HEK293 (cell line): ENCODE results near the gene INS.

Experiments used
- CTCF ChIA-PET: fragments of 350-600 bp; formaldehyde crosslinking; extraction: SDS; loops from one replicate; lab custom pipeline; 2021; ENCODE audit warnings: antibody characterized with exemption; lab: Yijun Ruan, JAX
- POLR2A ChIA-PET: fragments of 300-600 bp; formaldehyde crosslinking; extraction: SDS; loops from one replicate; lab custom pipeline; 2020; ENCODE audit warnings: antibody characterized with exemption, inconsistent platforms; lab: Yijun Ruan, JAX
- H3K27ac ChIP-seq: fragments of 200-500 bp; sonication (Bioruptor generic); 2 replicates; pipeline ENCODE4 v1.5.1; 2014; ENCODE audit warnings: low read depth, low read length, control low read depth, inconsistent platforms; ENCODE audit errors: extremely low read depth
- H3K36me3 ChIP-seq, 2 experiments: fragments of 200-500 bp in 1 of 2; sonication (Bioruptor generic) in 1 of 2; 1 replicate in 1 of 2; 2 replicates in 1 of 2; pipeline ENCODE4 v1.5.1; 2014 to 2017; ENCODE audit warnings: inconsistent platforms in 2 of 2, low read length in 2 of 2; ENCODE audit not compliant: control insufficient read depth in 2 of 2, insufficient read depth in 1 of 2
- H3K4me1 ChIP-seq: fragments of 200-500 bp; sonication (Bioruptor generic); 2 replicates; pipeline ENCODE4 v1.5.1; 2014; ENCODE audit warnings: mild to moderate bottlenecking, low read length, inconsistent platforms; ENCODE audit not compliant: control insufficient read depth, insufficient read depth
- H3K4me3 ChIP-seq: 2 replicates; pipeline ENCODE4 v1.5.1; 2011; ENCODE audit warnings: low read depth, mild to moderate bottlenecking, control low read depth, low read length, moderate library complexity
- H3K9me3 ChIP-seq: fragments of 200-500 bp; sonication (Bioruptor generic); 2 replicates; pipeline ENCODE4 v1.5.1; 2014; ENCODE audit warnings: low read depth, low read length, inconsistent platforms; ENCODE audit not compliant: control insufficient read depth, insufficient read depth
- GLIS2 ChIP-seq: fragments of 450-650 bp; formaldehyde crosslinking; IDR thresholded peaks from 2 replicates; pipeline ENCODE4 v1.5.1; 2016; ENCODE audit warnings: missing biosample characterization, missing genetic modification characterization
- KLF1 ChIP-seq: fragments of 450-650 bp; formaldehyde crosslinking; IDR thresholded peaks from 2 replicates; pipeline ENCODE4 v1.5.1; 2016; ENCODE audit warnings: missing biosample characterization, missing genetic modification characterization
- RBAK ChIP-seq: fragments of 450-650 bp; formaldehyde crosslinking; IDR thresholded peaks from 2 replicates; pipeline ENCODE4 v1.5.1; 2016; ENCODE audit warnings: missing biosample characterization, missing genetic modification characterization
- ZIC2 ChIP-seq: fragments of 450-650 bp; formaldehyde crosslinking; IDR thresholded peaks from 2 replicates; pipeline ENCODE4 v1.5.1; 2016; ENCODE audit warnings: missing biosample characterization, missing genetic modification characterization
- ZNF138 ChIP-seq: fragments of 450-650 bp; formaldehyde crosslinking; IDR thresholded peaks from 2 replicates; pipeline ENCODE4 v1.5.1; 2016; ENCODE audit warnings: missing biosample characterization, missing genetic modification characterization, borderline replicate concordance
- ZNF155 ChIP-seq: fragments of 450-650 bp; formaldehyde crosslinking; IDR thresholded peaks from 2 replicates; pipeline ENCODE4 v1.5.1; 2016; ENCODE audit warnings: missing biosample characterization, missing genetic modification characterization
- ZNF394 ChIP-seq: fragments of 450-650 bp; formaldehyde crosslinking; IDR thresholded peaks from 2 replicates; pipeline ENCODE4 v1.5.1; 2016; ENCODE audit warnings: missing biosample characterization, missing genetic modification characterization, mild to moderate bottlenecking, moderate library complexity, borderline replicate concordance
- ZNF529 ChIP-seq: fragments of 450-650 bp; formaldehyde crosslinking; IDR thresholded peaks from 2 replicates; pipeline ENCODE4 v1.5.1; 2017; ENCODE audit warnings: missing genetic modification characterization, missing biosample characterization; ENCODE audit not compliant: insufficient replicate concordance
- ZNF560 ChIP-seq: fragments of 450-650 bp; formaldehyde crosslinking; IDR thresholded peaks from 2 replicates; pipeline ENCODE4 v1.5.1; 2017; ENCODE audit warnings: missing biosample characterization, missing genetic modification characterization, borderline replicate concordance
- ZNF621 ChIP-seq: fragments of 450-650 bp; formaldehyde crosslinking; IDR thresholded peaks from 2 replicates; pipeline ENCODE4 v1.5.1; 2017; ENCODE audit warnings: missing biosample characterization, missing genetic modification characterization
- ZNF843 ChIP-seq: fragments of 450-650 bp; formaldehyde crosslinking; IDR thresholded peaks from 2 replicates; pipeline ENCODE4 v1.5.1; 2016; ENCODE audit warnings: missing biosample characterization, missing genetic modification characterization
- TF ChIP-seq, protein P1 (sequence below): fragments of 450-650 bp; formaldehyde crosslinking; conservative IDR thresholded peaks from 2 replicates; pipeline ENCODE4 v1.5.1; 2016; ENCODE audit warnings: low read depth, missing biosample characterization, missing genetic modification characterization
- TF ChIP-seq, protein P2 (sequence below): fragments of 450-650 bp; formaldehyde crosslinking; IDR thresholded peaks from 2 replicates; pipeline ENCODE4 v1.5.1; 2016; ENCODE audit warnings: missing biosample characterization, missing genetic modification characterization, low read depth
- TF ChIP-seq, protein P3 (sequence below): fragments of 450-650 bp; formaldehyde crosslinking; conservative IDR thresholded peaks from 2 replicates; pipeline ENCODE4 v1.5.1; 2016; ENCODE audit warnings: low read depth, missing biosample characterization, missing genetic modification characterization

The INS gene

GRCh38 chr11:2204361-2205213 lies 43.6 kb upstream of the INS start:
- no peaks in the 10 kb centered on the region for H3K36me3 ChIP-seq
- H3K27ac ChIP-seq: no peak overlapping the region
- POLR2A ChIA-PET: no interaction called here
- H3K4me1 ChIP-seq: no peaks in the 10 kb centered on the region
- no peak overlapping the region for H3K4me3 ChIP-seq
- TF ChIP-seq, protein P1, sequence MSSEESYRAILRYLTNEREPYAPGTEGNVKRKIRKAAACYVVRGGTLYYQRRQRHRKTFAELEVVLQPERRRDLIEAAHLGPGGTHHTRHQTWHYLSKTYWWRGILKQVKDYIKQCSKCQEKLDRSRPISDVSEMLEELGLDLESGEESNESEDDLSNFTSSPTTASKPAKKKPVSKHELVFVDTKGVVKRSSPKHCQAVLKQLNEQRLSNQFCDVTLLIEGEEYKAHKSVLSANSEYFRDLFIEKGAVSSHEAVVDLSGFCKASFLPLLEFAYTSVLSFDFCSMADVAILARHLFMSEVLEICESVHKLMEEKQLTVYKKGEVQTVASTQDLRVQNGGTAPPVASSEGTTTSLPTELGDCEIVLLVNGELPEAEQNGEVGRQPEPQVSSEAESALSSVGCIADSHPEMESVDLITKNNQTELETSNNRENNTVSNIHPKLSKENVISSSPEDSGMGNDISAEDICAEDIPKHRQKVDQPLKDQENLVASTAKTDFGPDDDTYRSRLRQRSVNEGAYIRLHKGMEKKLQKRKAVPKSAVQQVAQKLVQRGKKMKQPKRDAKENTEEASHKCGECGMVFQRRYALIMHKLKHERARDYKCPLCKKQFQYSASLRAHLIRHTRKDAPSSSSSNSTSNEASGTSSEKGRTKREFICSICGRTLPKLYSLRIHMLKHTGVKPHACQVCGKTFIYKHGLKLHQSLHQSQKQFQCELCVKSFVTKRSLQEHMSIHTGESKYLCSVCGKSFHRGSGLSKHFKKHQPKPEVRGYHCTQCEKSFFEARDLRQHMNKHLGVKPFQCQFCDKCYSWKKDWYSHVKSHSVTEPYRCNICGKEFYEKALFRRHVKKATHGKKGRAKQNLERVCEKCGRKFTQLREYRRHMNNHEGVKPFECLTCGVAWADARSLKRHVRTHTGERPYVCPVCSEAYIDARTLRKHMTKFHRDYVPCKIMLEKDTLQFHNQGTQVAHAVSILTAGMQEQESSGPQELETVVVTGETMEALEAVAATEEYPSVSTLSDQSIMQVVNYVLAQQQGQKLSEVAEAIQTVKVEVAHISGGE (tag by site-specific recombination): no peak
- TF ChIP-seq ZNF843: no peak
- TF ChIP-seq, all 188 proteins: peak for 0
- H3K9me3 ChIP-seq: no peaks in the 10 kb centered on the region
- CTCF ChIA-PET: no interaction called here

DNA sequence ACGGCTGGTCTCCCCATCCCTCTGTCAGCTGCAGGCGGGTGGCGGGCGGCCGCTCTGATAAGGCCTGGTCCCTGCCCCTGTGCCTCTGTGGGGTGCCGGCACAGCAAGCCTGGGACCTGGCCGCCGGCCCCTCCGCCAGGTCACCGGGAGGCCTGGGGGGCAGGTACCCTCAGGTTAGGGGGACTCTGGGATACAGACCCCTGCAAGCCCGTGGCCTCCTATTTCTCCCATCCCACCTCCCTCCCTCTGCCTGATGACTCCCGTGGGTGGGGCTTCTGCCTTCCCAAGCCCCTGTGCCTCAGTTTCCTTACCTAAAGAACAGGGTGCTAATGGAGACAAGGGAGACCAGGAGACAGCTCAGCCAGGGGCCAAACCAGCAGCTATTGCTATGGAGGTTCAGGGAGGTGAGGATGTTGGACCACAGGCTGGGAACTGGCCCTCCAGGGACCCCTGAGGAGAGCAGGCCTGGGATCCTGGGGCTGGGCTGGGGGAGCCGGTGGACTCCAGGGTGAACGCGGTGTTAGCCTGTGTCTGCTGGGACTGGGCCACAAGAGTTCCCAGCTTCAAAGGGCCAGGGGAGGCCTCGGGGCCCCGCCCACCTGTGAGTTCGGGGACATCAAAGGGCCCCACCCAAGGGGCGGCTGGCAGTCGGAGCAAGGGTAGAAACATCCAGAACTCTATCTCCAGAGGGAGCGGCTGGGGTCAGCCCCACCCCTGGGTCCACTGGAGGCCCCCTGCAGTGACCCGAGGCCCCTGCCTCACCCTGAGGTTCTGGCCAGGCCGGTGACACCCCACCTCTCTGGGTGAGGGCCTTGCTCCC lies 42.6 kb upstream of the INS start:
- CTCF ChIA-PET: no interaction called here
- Histone ChIP-seq H3K27ac (no peak overlapping the region), H3K4me3 (no peak overlapping the region), H3K9me3 (no peaks in the 10 kb centered on the region), H3K4me1 (no peaks in the 10 kb centered on the region), H3K36me3 (no peaks in the 10 kb centered on the region)
- POLR2A ChIA-PET: no interaction called here
- no peak for TF ChIP-seq ZNF621
- no peak for TF ChIP-seq ZNF394
- no peak for TF ChIP-seq ZNF155 (tag by site-specific recombination)
- TF ChIP-seq, protein P2, sequence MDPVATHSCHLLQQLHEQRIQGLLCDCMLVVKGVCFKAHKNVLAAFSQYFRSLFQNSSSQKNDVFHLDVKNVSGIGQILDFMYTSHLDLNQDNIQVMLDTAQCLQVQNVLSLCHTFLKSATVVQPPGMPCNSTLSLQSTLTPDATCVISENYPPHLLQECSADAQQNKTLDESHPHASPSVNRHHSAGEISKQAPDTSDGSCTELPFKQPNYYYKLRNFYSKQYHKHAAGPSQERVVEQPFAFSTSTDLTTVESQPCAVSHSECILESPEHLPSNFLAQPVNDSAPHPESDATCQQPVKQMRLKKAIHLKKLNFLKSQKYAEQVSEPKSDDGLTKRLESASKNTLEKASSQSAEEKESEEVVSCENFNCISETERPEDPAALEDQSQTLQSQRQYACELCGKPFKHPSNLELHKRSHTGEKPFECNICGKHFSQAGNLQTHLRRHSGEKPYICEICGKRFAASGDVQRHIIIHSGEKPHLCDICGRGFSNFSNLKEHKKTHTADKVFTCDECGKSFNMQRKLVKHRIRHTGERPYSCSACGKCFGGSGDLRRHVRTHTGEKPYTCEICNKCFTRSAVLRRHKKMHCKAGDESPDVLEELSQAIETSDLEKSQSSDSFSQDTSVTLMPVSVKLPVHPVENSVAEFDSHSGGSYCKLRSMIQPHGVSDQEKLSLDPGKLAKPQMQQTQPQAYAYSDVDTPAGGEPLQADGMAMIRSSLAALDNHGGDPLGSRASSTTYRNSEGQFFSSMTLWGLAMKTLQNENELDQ (tag by site-specific recombination): no peak
- TF ChIP-seq, protein P3, sequence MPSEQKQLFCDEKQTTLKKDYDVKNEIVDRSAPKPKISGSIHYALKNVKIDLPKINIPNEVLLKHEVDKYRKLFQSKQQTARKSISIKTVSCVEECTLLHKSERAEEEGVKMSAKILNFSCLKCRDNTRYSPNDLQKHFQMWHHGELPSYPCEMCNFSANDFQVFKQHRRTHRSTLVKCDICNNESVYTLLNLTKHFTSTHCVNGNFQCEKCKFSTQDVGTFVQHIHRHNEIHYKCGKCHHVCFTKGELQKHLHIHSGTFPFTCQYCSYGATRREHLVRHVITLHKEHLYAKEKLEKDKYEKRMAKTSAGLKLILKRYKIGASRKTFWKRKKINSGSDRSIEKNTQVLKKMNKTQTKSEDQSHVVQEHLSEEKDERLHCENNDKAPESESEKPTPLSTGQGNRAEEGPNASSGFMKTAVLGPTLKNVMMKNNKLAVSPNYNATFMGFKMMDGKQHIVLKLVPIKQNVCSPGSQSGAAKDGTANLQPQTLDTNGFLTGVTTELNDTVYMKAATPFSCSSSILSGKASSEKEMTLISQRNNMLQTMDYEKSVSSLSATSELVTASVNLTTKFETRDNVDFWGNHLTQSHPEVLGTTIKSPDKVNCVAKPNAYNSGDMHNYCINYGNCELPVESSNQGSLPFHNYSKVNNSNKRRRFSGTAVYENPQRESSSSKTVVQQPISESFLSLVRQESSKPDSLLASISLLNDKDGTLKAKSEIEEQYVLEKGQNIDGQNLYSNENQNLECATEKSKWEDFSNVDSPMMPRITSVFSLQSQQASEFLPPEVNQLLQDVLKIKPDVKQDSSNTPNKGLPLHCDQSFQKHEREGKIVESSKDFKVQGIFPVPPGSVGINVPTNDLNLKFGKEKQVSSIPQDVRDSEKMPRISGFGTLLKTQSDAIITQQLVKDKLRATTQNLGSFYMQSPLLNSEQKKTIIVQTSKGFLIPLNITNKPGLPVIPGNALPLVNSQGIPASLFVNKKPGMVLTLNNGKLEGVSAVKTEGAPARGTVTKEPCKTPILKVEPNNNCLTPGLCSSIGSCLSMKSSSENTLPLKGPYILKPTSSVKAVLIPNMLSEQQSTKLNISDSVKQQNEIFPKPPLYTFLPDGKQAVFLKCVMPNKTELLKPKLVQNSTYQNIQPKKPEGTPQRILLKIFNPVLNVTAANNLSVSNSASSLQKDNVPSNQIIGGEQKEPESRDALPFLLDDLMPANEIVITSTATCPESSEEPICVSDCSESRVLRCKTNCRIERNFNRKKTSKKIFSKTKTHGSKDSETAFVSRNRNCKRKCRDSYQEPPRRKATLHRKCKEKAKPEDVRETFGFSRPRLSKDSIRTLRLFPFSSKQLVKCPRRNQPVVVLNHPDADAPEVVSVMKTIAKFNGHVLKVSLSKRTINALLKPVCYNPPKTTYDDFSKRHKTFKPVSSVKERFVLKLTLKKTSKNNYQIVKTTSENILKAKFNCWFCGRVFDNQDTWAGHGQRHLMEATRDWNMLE (tag by site-specific recombination): no peak
- TF ChIP-seq ZNF560 (tag by site-specific recombination): no peak
- TF ChIP-seq ZNF529 (tag by site-specific recombination): no peak
- no peak for TF ChIP-seq GLIS2 (tag by site-specific recombination)
- TF ChIP-seq ZIC2 (tag by site-specific recombination): 0 out of 2 replicates have a peak, but pooled peaks have one; percentile 13
- no peak for TF ChIP-seq ZNF138 (tag by site-specific recombination)
- no peak for TF ChIP-seq RBAK (tag by site-specific recombination)
- 0 out of 2 replicates have a peak, but pooled peaks have one; percentile 31 for TF ChIP-seq KLF1 (tag by site-specific recombination)
